Astrocyte (in vitro differentiated cells and primary cell): Measurements from ENCODE around the gene KBTBD2.

Source experiments
- CTCF ChIP-seq: IDR thresholded peaks from 2 replicates; pipeline ENCODE4 v1.5.1; 2011; ENCODE audit warnings: low read depth, mild to moderate bottlenecking, inconsistent platforms, low read length, moderate library complexity; ENCODE audit not compliant: insufficient read depth
- EZH2 ChIP-seq: IDR thresholded peaks from 2 replicates; pipeline ENCODE4 v1.6.1; 2012; ENCODE audit warnings: mild to moderate bottlenecking, low read length, inconsistent platforms; ENCODE audit not compliant: insufficient read depth

- TF ChIP-seq CTCF (no peak), EZH2 (no peak)
These were observed 30.3 kb upstream of the KBTBD2 start for GRCh38 chr7:32921896-32922295.
